ENCODE measurements around the gene UCP2.
A peak's percentile ranks its signal among the peaks of the same experiment; 100 is the strongest.
"Not testable (repeated sequence)": the region's sequence is repeated elsewhere in the genome, so short reads cannot be mapped to it uniquely, and the experiment has no call there.

UCP2 gene

GRCh38 chr11:73991471-73992006, 8.9 kb upstream of the UCP2 start:
- no peak for DNase-seq (ENCODE audit: low read depth)

- no peak for DNase-seq (ENCODE audit: low read depth)
Observed at GRCh38 chr11:73990730-73991129, 8.1 kb upstream of the UCP2 start.

- no peak for DNase-seq (ENCODE audit: low read depth)
Observed at GRCh38 chr11:73989156-73989555, 6.5 kb upstream of the UCP2 start.

- no peak for DNase-seq (ENCODE audit: low read depth)
Observed at GRCh38 chr11:73988227-73988626, 5.6 kb upstream of the UCP2 start.

- DNase-seq (ENCODE audit: low read depth) = not testable (repeated sequence)
Observed at GRCh38 chr11:73985661-73986060, 3.0 kb upstream of the UCP2 start.

GRCh38 chr11:73983741-73984538, 1.3 kb upstream of the UCP2 start:
- no peak for DNase-seq (ENCODE audit: low read depth)

- DNase-seq (ENCODE audit: low read depth) = peak; percentile 85
Observed at GRCh38 chr11:73982990-73983740, 522 bp upstream of the UCP2 start.

- no peak for DNase-seq (ENCODE audit: low read depth)
Observed at GRCh38 chr11:73981051-73981805, 1.4 kb downstream of the UCP2 start.

GRCh38 chr11:73980001-73980961, 2.4 kb downstream of the UCP2 start:
- no peak for DNase-seq (ENCODE audit: low read depth)

- DNase-seq (ENCODE audit: low read depth) = no peak
Observed at GRCh38 chr11:73978576-73979086, 4.0 kb downstream of the UCP2 start.

- no peak for DNase-seq (ENCODE audit: low read depth)
Observed at GRCh38 chr11:73977856-73978519, 4.7 kb downstream of the UCP2 start.

- DNase-seq (ENCODE audit: low read depth) = no peak
Observed at GRCh38 chr11:73976451-73977151, 6.0 kb downstream of the UCP2 start.

GRCh38 chr11:73975479-73975757, 7.2 kb downstream of the UCP2 start:
- DNase-seq (ENCODE audit: low read depth) = no peak

- no peak for DNase-seq (ENCODE audit: low read depth)
Observed at GRCh38 chr11:73974604-73975478, 7.8 kb downstream of the UCP2 start.

GRCh38 chr11:73972620-73973449, 9.8 kb downstream of the UCP2 start:
- DNase-seq (ENCODE audit: low read depth) = no peak

GRCh38 chr11:73972187-73972586, 10.5 kb downstream of the UCP2 start:
- no peak for DNase-seq (ENCODE audit: low read depth)

GRCh38 chr11:73971175-73971719, 11.4 kb downstream of the UCP2 start:
- DNase-seq (ENCODE audit: low read depth) = no peak
